GM19238 (cell line): Measurements from ENCODE around the gene LRRC56.

Experiments used
- DNase-seq: peaks from one replicate; pipeline ENCODE4 v3.0.0; 2011; ENCODE audit warnings: low spot score; ENCODE audit not compliant: insufficient read length

LRRC56 gene, protein sequence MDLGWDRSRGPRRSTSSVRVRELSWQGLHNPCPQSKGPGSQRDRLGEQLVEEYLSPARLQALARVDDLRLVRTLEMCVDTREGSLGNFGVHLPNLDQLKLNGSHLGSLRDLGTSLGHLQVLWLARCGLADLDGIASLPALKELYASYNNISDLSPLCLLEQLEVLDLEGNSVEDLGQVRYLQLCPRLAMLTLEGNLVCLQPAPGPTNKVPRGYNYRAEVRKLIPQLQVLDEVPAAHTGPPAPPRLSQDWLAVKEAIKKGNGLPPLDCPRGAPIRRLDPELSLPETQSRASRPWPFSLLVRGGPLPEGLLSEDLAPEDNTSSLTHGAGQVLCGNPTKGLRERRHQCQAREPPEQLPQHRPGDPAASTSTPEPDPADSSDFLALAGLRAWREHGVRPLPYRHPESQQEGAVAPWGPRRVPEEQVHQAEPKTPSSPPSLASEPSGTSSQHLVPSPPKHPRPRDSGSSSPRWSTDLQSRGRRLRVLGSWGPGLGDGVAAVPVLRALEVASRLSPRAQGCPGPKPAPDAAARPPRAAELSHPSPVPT

GRCh38 chr11:536841-537621 is at the start of gene LRRC56:
TSS of gene LRRC56 (plus strand) at chr11:537527. CDS start at chr11:540685, 3,158 bp downstream.
- DNase-seq = peak; percentile 99

- no peak for DNase-seq
Measured at GRCh38 chr11:487571-488021, 49.7 kb upstream of the LRRC56 start.

- DNase-seq = no peak
Measured at GRCh38 chr11:488062-488461, 49.3 kb upstream of the LRRC56 start.

GRCh38 chr11:488579-488978 is 48.7 kb upstream of the LRRC56 start:
- no peak for DNase-seq

- no peak for DNase-seq
Measured at GRCh38 chr11:488992-489391, 48.3 kb upstream of the LRRC56 start.

DNA sequence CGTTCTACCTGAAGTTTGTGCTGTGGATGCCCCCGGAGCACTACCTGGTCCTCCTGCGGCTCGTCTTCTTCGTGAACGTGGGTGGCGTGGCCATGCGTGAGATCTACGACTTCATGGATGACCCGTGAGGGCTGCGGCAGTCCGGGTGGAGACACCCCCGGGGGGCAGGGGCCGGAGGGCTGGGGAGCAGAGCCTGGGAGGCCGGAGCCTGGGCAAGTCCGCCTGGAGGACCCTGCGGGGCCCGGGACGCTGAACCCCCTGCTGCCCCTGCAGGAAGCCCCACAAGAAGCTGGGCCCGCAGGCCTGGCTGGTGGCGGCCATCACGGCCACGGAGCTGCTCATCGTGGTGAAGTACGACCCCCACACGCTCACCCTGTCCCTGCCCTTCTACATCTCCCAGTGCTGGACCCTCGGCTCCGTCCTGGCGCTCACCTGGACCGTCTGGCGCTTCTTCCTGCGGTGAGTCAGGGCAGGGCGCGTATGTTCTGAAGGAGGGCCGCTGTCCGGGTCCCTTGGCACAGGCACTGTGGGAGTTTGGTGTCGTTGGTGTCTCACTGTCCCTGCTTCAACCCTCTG is 47.6 kb upstream of the LRRC56 start:
- no peak for DNase-seq

- DNase-seq = no peak
Measured at GRCh38 chr11:490186-490929, 47.0 kb upstream of the LRRC56 start.

- DNase-seq = no peak
Measured at GRCh38 chr11:490930-491260, 46.4 kb upstream of the LRRC56 start.

DNA sequence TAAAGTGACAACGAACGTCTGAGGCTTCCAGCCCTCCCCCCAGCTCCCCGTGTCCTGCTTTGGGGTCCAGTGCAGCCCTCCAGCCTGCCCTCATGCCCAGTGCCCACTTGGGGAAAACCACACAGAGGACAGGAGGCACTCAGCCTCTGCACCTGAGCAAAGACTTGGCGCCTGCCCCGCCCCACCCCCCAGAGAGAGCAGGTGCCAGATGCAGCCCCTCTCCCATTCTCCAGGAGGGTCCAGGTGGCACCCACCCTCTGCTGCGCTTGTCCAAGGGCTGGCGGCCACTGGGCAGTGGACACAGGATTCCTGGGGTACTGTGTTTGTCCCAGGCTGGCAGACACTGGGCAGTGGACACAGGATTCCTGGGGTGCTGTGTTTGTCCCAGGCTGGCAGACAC is 46.0 kb upstream of the LRRC56 start:
- DNase-seq = no peak

DNA sequence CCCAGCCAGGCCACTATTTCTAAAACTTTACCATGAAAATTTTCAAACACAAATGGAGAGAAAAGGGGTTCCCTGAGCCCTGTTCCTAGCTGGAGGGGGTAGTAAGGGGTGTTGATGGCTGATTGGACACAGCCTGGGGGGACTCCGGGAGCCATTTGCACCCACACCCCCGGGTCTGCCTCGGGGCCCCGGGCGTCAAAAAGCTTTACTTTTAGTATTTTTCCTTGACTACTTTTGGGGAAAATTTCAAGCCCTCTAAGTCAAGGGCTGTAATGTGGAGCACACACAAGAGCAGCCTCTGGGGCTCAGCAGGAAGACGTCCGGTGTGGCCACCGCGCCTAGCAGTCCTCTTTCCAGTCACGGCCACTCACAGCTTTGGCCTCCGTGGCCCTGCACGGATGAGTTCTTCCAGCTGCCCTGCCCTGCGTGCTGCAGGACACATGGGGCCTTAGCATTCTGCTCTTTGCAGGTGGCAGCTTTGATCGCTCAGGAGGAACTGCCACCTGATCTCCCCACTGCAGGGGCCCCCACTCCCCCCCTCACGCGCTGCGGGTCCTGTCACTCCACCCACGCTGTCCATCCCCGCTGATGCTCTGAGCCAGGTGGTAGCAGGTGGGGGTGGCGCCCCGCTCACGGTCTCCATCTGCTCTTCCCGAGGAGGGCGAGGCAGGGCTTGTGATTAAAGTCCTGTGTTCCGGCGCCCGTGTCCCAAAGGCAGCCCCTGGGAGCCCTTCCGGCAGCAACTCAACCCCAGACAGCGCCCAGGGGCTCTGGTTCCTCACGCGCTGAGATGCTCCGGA is 44.7 kb upstream of the LRRC56 start:
- no peak for DNase-seq

DNA sequence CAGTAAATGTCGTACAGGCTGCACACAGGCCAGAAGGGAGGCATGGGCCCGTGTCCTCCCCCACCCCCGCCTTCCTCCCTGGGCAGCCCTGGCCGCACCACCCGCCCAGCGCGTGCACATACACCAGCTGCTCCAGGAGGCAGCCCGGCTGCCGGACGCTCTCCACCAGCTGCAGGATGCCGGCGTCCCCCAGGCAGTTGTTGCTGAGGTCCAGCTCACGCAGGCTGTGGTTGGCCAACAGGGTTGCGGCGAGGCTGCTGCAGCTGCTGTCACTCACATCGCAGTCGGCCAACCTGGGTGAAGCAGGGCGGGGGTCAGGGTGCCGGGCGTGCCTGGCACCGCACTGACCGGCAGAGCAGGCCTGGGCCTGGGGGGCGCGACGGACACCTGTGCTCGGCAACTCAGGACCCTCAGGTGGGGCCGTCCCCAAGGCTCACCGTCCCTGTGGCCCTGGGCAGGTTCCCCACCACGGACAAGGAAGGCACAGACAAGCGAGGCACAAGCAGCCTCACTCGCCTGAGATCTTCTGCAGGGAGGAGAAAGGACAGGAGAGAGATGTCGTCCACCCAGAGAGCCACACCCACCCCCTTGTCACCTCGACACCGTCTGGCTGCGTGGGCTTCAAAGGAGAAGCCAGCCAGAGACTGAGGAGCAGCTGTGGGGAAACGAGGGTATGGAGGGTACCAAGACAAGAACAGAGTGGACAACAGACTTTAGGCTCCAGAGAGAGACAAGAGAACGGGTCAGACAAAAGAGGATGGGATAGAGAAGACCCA is 42.4 kb upstream of the LRRC56 start:
- DNase-seq = no peak

- DNase-seq = no peak
Measured at GRCh38 chr11:495537-495931, 41.8 kb upstream of the LRRC56 start.

GRCh38 chr11:496834-497564 is 40.3 kb upstream of the LRRC56 start:
- no peak for DNase-seq

GRCh38 chr11:497565-498296 is 39.6 kb upstream of the LRRC56 start:
- no peak for DNase-seq

DNA sequence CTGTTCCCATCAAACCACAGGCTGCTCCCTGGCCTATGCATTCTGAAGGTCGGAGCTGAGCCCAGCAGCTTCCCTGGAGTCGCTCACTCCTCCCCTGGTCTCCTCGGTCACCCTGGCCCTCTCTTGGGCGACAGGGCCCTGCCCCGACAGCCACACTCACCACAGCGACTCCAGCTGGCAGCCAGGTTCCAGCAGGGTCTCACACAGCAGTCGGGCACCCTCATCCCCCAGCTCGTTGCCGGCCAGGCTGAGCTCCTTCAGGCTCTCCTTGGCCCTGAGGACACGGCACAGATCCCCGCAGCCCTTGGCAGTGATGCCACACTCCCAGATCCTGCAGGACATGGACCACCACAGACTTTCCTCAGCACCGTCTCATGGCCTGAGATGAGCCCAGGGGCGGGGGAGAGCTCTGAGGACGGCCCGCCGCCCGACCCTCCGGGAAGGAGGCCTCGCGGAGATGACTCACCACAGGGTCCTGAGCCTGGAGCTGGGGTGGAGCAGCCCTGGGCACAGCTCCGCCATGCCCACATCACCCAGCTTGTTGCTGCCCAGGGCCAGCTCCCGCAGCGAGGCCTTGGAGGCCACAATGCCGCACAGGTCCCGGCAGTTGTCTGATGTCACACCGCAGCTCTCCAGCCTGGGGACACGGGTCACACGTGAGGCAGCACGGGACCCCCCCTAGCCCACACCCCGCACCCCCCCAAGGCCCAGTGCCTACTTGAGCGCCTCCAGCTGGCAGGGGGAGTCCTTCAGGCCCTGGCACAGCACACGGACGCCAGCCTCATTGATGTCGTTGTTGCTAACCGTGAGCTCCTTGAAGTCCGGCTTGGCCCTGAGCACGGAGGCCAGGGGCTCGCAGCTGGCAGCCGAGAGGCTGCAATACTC is 38.8 kb upstream of the LRRC56 start:
- DNase-seq = no peak

DNA sequence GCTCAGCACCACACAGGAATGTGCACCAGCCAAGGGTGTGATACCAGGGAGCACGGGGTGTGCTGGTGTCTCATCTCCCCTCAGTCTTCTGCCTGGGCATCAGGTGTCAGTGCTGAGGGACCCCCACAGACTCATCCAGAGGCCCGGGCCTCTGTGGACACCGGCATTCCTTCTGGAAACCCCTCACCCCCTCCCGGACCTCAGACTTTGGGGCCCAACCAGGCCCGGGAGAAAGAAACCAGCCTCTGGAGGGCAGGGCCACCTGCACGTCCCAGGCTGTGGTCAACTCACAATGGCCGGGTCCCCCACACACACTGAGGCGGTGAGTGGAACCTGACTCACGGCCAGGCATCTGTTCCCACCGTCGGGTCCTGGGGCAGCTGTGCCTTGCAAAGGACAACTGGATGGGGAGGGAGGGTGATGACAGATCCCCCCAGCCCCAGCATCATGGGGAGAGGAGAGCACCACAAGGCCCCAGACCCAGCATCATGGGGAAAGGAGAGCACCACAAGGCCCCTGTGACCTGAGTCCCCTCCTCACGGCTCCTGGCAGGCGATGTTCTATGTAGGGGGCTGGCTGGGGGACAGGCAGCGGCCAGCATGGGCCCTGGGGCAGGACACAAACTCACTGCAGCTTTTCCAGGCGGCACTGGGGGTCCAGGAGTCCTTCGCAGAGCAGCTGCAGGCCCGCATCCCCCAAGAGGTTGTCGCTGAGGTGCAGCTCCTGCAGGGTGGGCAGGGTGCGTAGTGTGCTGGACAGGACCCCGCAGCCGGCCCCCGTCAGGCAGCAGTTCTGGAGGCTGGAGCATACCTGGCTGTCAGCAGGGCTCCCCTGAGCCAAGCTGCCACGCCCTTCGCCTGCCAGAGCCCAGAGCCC is 37.9 kb upstream of the LRRC56 start:
- DNase-seq = no peak
